GM18505 (cell line): ENCODE data around the gene DNMT1.
"Not testable (repeated sequence)": the region's sequence is repeated elsewhere in the genome, so short reads cannot be mapped to it uniquely, and the experiment has no call there.

Experiments
- ATAC-seq: cut with Tn5 transposase; IDR thresholded peaks from one replicate; pipeline ENCODE4 v1.9.1; 2021; ENCODE audit not compliant: unreplicated experiment
- POLR2A ChIP-seq: IDR thresholded peaks from 4 replicates; pipeline ENCODE4 v1.6.1; 2011; ENCODE audit warnings: borderline replicate concordance; ENCODE audit not compliant: insufficient read depth, insufficient read length; ENCODE audit errors: extremely low read depth

Gene DNMT1

GRCh38 chr19:10207026-10207425 lies 12.3 kb upstream of the DNMT1 start:
- no peak for ATAC-seq

GRCh38 chr19:10206226-10206885 lies 11.6 kb upstream of the DNMT1 start:
- TF ChIP-seq POLR2A = no peak
- ATAC-seq = no peak

More at GRCh38 chr19:10207026-10207425, 12.3 kb upstream of the DNMT1 start:
- no peak for TF ChIP-seq POLR2A

- no peak for ATAC-seq
Observed at GRCh38 chr19:10205636-10206035, 10.9 kb upstream of the DNMT1 start.

GRCh38 chr19:10203686-10204085 lies 8.9 kb upstream of the DNMT1 start:
- ATAC-seq = no peak
- TF ChIP-seq POLR2A = no peak

More at GRCh38 chr19:10205636-10206035, 10.9 kb upstream of the DNMT1 start:
- TF ChIP-seq POLR2A = no peak

GRCh38 chr19:10201176-10201575 lies 6.4 kb upstream of the DNMT1 start:
- no peak for TF ChIP-seq POLR2A
- no peak for ATAC-seq

GRCh38 chr19:10200101-10200500 lies 5.3 kb upstream of the DNMT1 start:
- not testable (repeated sequence) for ATAC-seq

GRCh38 chr19:10198889-10199644 lies 4.3 kb upstream of the DNMT1 start:
- not testable (repeated sequence) for ATAC-seq

GRCh38 chr19:10195199-10195519 lies 406 bp upstream of the DNMT1 start:
- no peak for TF ChIP-seq POLR2A
- ATAC-seq = no peak

- peak; percentile 10 for ATAC-seq
- no peak for TF ChIP-seq POLR2A
Observed at GRCh38 chr19:10193790-10194499, 808 bp downstream of the DNMT1 start.

- ATAC-seq = no peak
- TF ChIP-seq POLR2A = no peak
Observed at GRCh38 chr19:10192922-10193321, 1.8 kb downstream of the DNMT1 start.

GRCh38 chr19:10191347-10191746 lies 3.4 kb downstream of the DNMT1 start:
- no peak for TF ChIP-seq POLR2A
- no peak for ATAC-seq

GRCh38 chr19:10190026-10190425 lies 4.7 kb downstream of the DNMT1 start:
- no peak for TF ChIP-seq POLR2A
- ATAC-seq = no peak

- ATAC-seq = no peak
- no peak for TF ChIP-seq POLR2A
Observed at GRCh38 chr19:10189616-10190015, 5.1 kb downstream of the DNMT1 start.

GRCh38 chr19:10187315-10187714 lies 7.4 kb downstream of the DNMT1 start:
- ATAC-seq = no peak
- TF ChIP-seq POLR2A = no peak
